Activated CD4-positive, alpha-beta T cell treated with anti-CD3 and anti-CD28 coated beads, Interleukin-2, amount 10 ng/mL, durations not matched to agents 7 days and 5 days (primary cell): ENCODE measurements around the gene TAL2. TPM values are rescaled to one million over a fixed set of nuclear protein-coding genes. Genes with fewer than 3 reads are reported as not detected.

ENCODE experiments used
- CTCF ChIA-PET: fragments of 350-600 bp; sonication (Branson Sonifier 250); formaldehyde crosslinking; loops from one replicate; lab custom pipeline; 2021; ENCODE audit warnings: antibody characterized with exemption; lab: Charles Lee
- POLR2A ChIA-PET: fragments of 350-600 bp; sonication (Branson Sonifier 250); formaldehyde crosslinking; loops from one replicate; lab custom pipeline; 2021; ENCODE audit warnings: antibody characterized with exemption; lab: Charles Lee
- DNase-seq: peaks from one replicate; pipeline ENCODE4 v3.0.0-alpha.2; 2020
- H3K27ac Mint-ChIP-seq: one replicate; pipeline ENCODE4 v1.8.0; 2021; ENCODE audit warnings: mild to moderate bottlenecking, moderate library complexity, mixed read lengths
- H3K27me3 Mint-ChIP-seq: one replicate; pipeline ENCODE4 v1.8.0; 2021; ENCODE audit warnings: mixed read lengths
- H3K36me3 Mint-ChIP-seq: one replicate; pipeline ENCODE4 v1.8.0; 2021; ENCODE audit warnings: low read depth, mixed read lengths
- H3K4me1 Mint-ChIP-seq: one replicate; pipeline ENCODE4 v1.8.0; 2021; ENCODE audit warnings: mixed read lengths
- H3K4me3 Mint-ChIP-seq: one replicate; pipeline ENCODE4 v1.8.0; 2021; ENCODE audit warnings: mild to moderate bottlenecking, moderate library complexity, mixed read lengths
- H3K9me3 Mint-ChIP-seq: one replicate; pipeline ENCODE4 v1.8.0; 2021; ENCODE audit warnings: mixed read lengths
- total RNA-seq, 2 experiments: library from RNA; stranded (reverse); gene quantifications; one replicate each; pipeline ENCODE4 v1.2.3, GENCODE V29; 2021

The TAL2 gene
- total RNA-seq, 2 experiments from 2014 or later = not detected

- H3K27me3 Mint-ChIP-seq = no peaks in the 10 kb centered on the region
- no peaks in the 10 kb centered on the region for H3K4me1 Mint-ChIP-seq
- no peak overlapping the region for H3K4me3 Mint-ChIP-seq
- CTCF ChIA-PET = interaction anchor here (0.6 kb wide), 2 partner anchors 11 to 12 kb away, joined by 4 to 6 read pairs; no protein-coding TSS in a partner anchor
- POLR2A ChIA-PET = no interaction called here
- DNase-seq = no peak
- no peaks in the 10 kb centered on the region for H3K9me3 Mint-ChIP-seq
- H3K27ac Mint-ChIP-seq = no peak overlapping the region
- no peaks in the 10 kb centered on the region for H3K36me3 Mint-ChIP-seq
Observed at GRCh38 chr9:105681313-105681712, 19.1 kb downstream of the TAL2 start.

DNA sequence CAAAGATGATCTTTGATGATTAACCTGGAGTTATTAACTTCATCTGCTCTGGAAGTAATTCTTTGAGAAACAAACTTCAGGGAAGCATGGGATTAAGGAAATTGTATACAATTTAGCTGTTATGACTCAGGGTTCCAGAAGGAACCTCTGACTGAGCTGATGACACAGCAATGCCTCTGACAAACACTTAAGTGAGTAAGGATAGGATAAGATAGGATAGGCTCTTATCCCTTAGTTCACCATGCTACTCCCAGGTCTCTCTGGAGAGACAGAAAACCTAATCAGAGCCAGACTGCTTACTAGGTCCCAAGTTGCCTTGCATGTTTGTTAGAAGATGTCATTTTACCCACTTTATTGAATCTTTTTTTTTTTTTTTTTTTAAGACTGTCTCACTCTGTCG is 19.5 kb downstream of the TAL2 start:
- Mint-ChIP-seq H3K4me3 (no peak overlapping the region), H3K36me3 (no peaks in the 10 kb centered on the region), H3K27ac (no peak overlapping the region), H3K9me3 (no peaks in the 10 kb centered on the region), H3K27me3 (no peaks in the 10 kb centered on the region), H3K4me1 (no peaks in the 10 kb centered on the region)
- DNase-seq = no peak
- CTCF ChIA-PET = interaction anchor here (0.6 kb wide), 2 partner anchors 11 to 12 kb away, joined by 4 to 6 read pairs; no protein-coding TSS in a partner anchor
- POLR2A ChIA-PET = no interaction called here

- ChIA-PET CTCF (interaction anchor here (0.7 to 1.2 kb wide), 2 partner anchors 10 to 1557 kb away, joined by 3 to 4 read pairs; partner anchors contain the start of gene TMEM38B), POLR2A (no interaction called here)
- H3K4me3 Mint-ChIP-seq = no peak overlapping the region
- no peaks in the 10 kb centered on the region for H3K4me1 Mint-ChIP-seq
- H3K27me3 Mint-ChIP-seq = peaks cover 8% of the 10 kb centered on the region
- DNase-seq = no peak
- no peaks in the 10 kb centered on the region for H3K9me3 Mint-ChIP-seq
- no peaks in the 10 kb centered on the region for H3K36me3 Mint-ChIP-seq
- no peak overlapping the region for H3K27ac Mint-ChIP-seq
Observed at GRCh38 chr9:105683688-105684275, 21.5 kb downstream of the TAL2 start.

- ChIA-PET CTCF (no interaction called here), POLR2A (no interaction called here)
- Mint-ChIP-seq H3K9me3 (no peaks in the 10 kb centered on the region), H3K4me1 (no peaks in the 10 kb centered on the region), H3K27ac (no peak overlapping the region), H3K36me3 (no peaks in the 10 kb centered on the region), H3K4me3 (no peak overlapping the region), H3K27me3 (peaks cover 17% of the 10 kb centered on the region)
- no peak for DNase-seq
Observed at GRCh38 chr9:105686936-105687335, 24.7 kb downstream of the TAL2 start.

DNA sequence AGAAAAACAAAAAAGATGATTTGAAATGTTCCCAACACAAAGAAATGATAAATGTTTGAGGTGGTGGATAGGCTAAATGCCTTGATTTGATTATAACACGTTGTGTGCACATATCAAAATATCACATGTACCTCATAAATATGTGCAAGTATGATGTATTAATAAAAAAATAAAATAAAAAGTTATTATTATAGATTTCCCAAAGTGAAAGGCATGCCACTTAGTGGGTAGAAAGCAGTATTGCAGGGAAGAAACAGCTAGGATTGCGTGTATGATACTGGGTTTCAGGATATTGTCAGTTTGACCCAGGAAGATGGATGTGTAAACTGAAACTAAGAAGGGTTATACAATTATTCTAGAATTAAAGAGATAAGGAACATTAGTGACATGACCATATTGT is 28.5 kb downstream of the TAL2 start:
- Mint-ChIP-seq H3K4me3 (no peak overlapping the region), H3K36me3 (no peaks in the 10 kb centered on the region), H3K27me3 (peaks cover 32% of the 10 kb centered on the region), H3K9me3 (no peaks in the 10 kb centered on the region), H3K27ac (no peak overlapping the region), H3K4me1 (peaks cover 15% of the 10 kb centered on the region)
- DNase-seq = no peak
- ChIA-PET POLR2A (no interaction called here), CTCF (no interaction called here)

GRCh38 chr9:105693435-105694189 is 31.4 kb downstream of the TAL2 start:
- peaks cover 18% of the 10 kb centered on the region for H3K4me1 Mint-ChIP-seq
- POLR2A ChIA-PET = no interaction called here
- peaks cover 23% of the 10 kb centered on the region for H3K27me3 Mint-ChIP-seq
- H3K4me3 Mint-ChIP-seq = peak overlapping the region; percentile 84
- CTCF ChIA-PET = interaction anchor here (1.1 to 1.7 kb wide), 2 partner anchors 10 to 25 kb away, joined by 3 to 5 read pairs; no protein-coding TSS in a partner anchor
- no peaks in the 10 kb centered on the region for H3K9me3 Mint-ChIP-seq
- no peak for DNase-seq
- peak overlapping the region; percentile 83 for H3K27ac Mint-ChIP-seq
- H3K36me3 Mint-ChIP-seq = no peaks in the 10 kb centered on the region

GRCh38 chr9:105694190-105694847 is 32.1 kb downstream of the TAL2 start, which contains the start of gene TMEM38B:
TMEM38B (plus strand) TSS chr9:105694541; CDS start chr9:105694661, 120 bp downstream.
- CTCF ChIA-PET = interaction anchor here (1.1 to 1.7 kb wide), 2 partner anchors 10 to 24 kb away, joined by 3 to 5 read pairs; no protein-coding TSS in a partner anchor
- POLR2A ChIA-PET = no interaction called here

DNA sequence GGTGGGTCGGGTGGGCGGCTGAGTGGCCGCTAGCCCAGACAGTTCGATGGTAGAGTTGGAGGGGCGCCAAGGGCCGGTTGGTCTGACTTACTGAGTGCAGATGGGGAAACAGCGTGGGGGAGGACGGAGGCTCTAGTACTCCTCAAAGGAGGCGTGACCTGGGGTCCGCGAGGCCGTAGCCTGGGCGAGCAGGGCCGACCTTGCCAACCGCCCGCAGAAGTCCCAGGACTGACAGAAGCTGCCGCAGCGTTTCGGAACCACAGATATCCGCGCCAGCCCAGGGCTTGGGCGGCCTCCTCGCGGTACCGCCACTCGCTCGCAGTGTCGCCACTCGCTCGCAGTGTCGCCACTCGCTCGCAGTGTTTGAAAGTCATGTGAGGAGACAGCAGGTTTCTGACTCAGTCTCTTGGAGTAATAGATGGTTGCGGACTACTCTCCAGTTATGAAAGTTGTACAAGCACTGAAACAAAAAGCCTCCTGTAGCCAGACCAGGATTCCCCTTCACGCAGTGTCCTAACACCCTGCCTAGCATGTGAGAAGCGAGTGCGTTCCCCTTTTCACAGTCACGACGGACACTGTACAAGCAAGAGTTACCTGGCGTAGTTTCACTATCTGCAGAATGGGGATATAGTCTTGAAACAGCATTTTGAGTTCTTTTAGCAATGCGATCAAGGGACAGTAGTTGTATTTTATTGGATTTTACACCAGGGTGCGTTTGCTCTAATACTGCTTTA is 32.8 kb downstream of the TAL2 start:
- CTCF ChIA-PET = interaction anchor here (1.7 kb wide), 1 partner anchor 23 kb away, joined by 5 read pairs; no protein-coding TSS in a partner anchor

More at GRCh38 chr9:105694190-105694847, 32.1 kb downstream of the TAL2 start, which contains the start of gene TMEM38B:
- Mint-ChIP-seq H3K9me3 (no peaks in the 10 kb centered on the region), H3K4me1 (peaks cover 18% of the 10 kb centered on the region), H3K36me3 (no peaks in the 10 kb centered on the region), H3K27me3 (peaks cover 22% of the 10 kb centered on the region), H3K4me3 (peak within 1 kb of the TSS; percentile 87), H3K27ac (peak within 1 kb of the TSS; percentile 83)
- peak; percentile 77 for DNase-seq

DNA sequence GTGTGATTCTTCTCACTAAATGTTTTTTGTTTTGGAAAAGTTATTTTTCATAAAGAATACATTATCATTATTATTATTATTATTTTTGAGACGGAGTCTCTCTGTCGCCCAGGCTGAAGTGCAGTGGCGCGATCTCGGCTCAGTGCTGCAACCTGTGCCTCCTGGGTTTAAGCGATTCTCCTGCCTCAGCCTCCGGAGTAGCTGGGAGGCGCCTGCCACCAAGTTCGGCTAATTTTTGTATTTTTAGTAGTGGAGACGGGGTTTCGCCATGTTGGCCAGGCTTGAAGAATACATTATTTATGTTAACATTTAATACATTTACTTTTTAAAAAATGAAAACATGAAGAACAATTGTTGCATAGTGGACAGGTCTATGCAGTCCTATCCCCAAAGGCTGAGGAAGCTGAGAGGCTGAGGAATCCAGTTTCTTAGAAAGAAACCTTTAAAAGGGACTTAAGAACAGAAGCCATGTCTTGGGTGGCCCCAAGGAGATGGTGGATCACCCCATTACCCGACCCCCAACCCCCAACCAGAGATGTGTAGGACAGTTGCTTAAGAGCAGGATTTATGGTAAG is 34.0 kb downstream of the TAL2 start:
- ChIA-PET CTCF (no interaction called here), POLR2A (no interaction called here)
- DNase-seq = no peak
- Mint-ChIP-seq H3K9me3 (no peaks in the 10 kb centered on the region), H3K4me1 (peaks cover 18% of the 10 kb centered on the region), H3K27ac (no peak overlapping the region), H3K4me3 (no peak overlapping the region), H3K36me3 (no peaks in the 10 kb centered on the region), H3K27me3 (peaks cover 19% of the 10 kb centered on the region)

More for the DNA sequence above, 32.8 kb downstream of the TAL2 start:
- Mint-ChIP-seq H3K4me3 (peak overlapping the region; percentile 87), H3K27me3 (peaks cover 21% of the 10 kb centered on the region), H3K9me3 (no peaks in the 10 kb centered on the region), H3K36me3 (no peaks in the 10 kb centered on the region), H3K27ac (peak overlapping the region; percentile 80), H3K4me1 (peaks cover 18% of the 10 kb centered on the region)
- peak; percentile 51 for DNase-seq
- POLR2A ChIA-PET = no interaction called here

- no peak for DNase-seq
- ChIA-PET CTCF (interaction anchor here (0.5 kb wide), 1 partner anchor 771 kb away, joined by 4 read pairs; no protein-coding TSS in a partner anchor), POLR2A (interaction anchor here (0.6 kb wide), 1 partner anchor 190 kb away, joined by 4 read pairs; no protein-coding TSS in a partner anchor)
- Mint-ChIP-seq H3K27ac (no peak overlapping the region), H3K36me3 (no peaks in the 10 kb centered on the region), H3K4me3 (no peak overlapping the region), H3K9me3 (no peaks in the 10 kb centered on the region), H3K4me1 (peaks cover 18% of the 10 kb centered on the region), H3K27me3 (peaks cover 8% of the 10 kb centered on the region)
Observed at GRCh38 chr9:105697871-105698270, 35.6 kb downstream of the TAL2 start.

GRCh38 chr9:105698348-105698870 is 36.2 kb downstream of the TAL2 start:
- no peaks in the 10 kb centered on the region for H3K36me3 Mint-ChIP-seq
- no peak for DNase-seq
- H3K27ac Mint-ChIP-seq = no peak overlapping the region
- CTCF ChIA-PET = no interaction called here
- no peak overlapping the region for H3K4me3 Mint-ChIP-seq
- no peaks in the 10 kb centered on the region for H3K9me3 Mint-ChIP-seq
- peaks cover 4% of the 10 kb centered on the region for H3K27me3 Mint-ChIP-seq
- POLR2A ChIA-PET = interaction anchor here (0.6 kb wide), 1 partner anchor 190 kb away, joined by 4 read pairs; no protein-coding TSS in a partner anchor
- H3K4me1 Mint-ChIP-seq = peaks cover 15% of the 10 kb centered on the region
